Measurements from ENCODE around the gene PPP1R18.
"Not testable (repeated sequence)": the region's sequence is repeated elsewhere in the genome, so short reads cannot be mapped to it uniquely, and the experiment has no call there.

PPP1R18 gene

DNA sequence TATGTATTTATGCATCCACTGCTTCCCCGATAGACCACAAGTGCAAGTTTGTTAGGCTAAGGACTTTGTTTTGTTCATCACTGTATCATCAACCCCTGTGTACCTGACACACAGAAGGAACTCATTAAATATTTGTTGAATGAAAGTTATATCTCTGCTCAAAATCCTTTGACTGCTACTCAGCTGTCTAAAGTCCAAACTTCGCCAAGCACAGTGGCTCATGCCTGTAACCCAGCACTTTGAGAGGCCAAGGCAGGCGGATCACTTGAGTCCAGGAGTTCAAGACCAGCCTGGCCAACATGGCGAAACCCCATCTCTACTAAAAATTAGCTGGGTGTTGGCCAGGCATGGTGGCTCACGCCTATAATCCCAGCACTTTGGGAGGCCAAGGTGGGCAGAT, 28.5 kb downstream of the PPP1R18 start:
- DNase-seq, result not testable (repeated sequence)

DNA sequence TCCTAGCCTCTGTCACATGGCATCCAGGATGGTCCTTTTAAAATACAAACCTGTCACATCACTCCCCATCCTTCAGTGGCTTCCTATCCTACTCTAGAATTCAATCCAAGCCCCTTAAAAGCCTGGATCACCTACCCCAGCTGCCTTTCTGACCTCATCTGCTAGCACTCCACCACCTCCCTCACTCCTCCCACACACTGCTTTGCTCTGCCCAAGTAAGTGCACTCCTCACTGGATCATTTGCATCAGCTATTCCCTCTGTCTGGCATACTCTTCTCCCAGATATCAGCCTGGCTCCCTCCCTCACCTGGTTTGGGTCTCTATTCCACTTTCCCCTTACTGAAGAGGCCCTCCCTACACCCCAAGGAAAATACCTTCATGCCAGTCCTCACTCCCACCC, 29.0 kb downstream of the PPP1R18 start:
- no peak for DNase-seq

DNA sequence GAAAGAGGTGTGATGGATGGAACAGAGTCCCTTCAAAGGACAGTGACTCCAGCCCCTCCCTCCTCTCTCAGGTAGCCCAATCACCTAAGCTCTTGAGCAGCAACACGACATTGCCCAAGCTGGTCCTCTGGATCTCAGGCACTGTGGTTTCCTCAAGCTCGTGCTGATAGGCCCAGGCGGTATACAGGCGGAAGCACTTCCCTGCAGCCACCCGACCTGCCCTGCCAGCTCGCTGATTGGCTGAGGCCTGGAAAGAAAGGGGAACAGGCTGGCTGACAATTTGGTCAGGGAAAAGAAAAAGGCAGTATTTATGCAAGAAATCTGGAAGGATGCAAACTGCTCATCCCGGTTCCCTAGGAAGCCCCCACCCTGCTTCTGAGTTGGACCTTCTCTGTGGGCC, 29.9 kb downstream of the PPP1R18 start:
- no peak for DNase-seq

DNA sequence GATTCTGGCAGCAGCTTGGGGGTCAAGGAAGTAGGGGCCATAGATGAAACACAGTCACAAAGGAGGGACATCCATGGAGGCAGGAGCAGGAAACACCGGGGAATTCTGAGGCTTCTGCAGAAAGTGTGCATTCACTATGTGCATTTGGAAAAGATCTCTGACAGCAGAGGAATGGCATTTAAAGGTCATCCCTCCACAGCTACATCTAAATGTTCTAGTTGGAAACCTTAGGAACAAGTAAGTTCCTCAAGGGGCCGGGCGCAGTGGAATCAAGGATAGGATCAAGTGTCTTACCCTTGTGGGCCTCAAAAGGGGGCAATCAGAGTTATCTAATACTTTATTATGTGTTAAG, 30.7 kb downstream of the PPP1R18 start:
- DNase-seq, result no peak

DNA sequence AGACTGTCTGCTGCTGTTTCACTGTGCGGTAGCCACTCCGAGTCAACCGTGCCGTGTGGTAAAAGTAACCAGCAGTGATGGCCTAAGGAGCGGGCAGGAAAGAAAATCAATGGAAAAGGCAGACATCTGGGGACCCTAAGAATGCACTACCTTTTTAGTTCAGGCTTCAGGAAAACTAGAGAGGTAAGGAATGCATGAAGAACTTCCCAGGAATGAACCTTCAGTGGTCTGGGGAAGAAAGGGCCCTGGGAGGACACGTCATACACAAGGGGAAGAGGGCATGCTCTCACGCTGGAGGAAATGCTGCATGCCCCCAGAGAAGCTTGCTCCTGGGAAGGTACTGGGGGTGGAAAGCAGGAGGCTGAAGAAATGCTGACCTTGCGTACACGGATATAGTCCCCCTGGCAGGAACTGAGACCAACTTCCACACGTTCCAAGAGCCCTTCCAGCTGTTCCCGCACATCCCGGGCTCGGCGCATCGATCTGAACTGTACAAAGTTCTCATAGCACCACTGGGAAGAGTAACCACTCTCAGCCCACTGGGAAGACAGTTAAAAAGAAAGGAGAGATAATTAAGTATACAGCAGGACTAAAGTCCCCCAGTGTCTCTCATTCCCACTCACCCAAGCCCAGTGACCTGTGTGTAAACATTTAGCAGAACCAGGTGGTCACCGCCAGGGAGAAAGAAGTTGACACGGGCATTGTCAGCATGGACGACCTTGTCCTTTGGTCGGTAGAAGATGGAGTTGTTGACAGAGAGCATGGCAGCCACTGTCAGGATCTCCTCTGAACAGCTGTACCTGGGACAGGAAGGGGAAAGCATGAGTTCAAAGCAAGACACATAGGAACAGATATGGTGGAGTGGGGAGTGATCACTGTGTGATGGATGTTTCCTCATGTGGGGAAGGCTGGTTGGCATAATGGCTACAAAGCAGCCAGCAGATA, 31.4 kb downstream of the PPP1R18 start:
- no peak for DNase-seq

DNA sequence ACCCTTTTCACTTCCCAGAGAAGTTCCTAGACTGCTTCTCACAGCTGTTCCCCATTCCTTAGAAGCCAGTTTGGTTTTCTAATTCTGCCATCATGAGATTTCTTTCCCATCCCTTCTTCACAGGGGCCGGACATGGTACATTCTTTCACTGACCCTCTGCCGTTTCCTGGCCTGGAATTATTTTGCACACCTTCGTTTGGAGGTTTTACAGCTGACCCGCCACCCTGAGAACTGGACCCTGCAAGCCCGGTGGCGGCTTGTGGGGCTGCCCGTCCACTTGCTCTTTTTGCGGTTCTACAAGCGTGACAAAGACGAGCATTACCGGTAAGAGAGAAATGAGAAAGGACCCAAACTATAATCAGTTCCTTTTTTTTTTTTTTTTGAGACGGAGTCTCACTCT, 35.3 kb downstream of the PPP1R18 start:
- DNase-seq, result no peak

DNA sequence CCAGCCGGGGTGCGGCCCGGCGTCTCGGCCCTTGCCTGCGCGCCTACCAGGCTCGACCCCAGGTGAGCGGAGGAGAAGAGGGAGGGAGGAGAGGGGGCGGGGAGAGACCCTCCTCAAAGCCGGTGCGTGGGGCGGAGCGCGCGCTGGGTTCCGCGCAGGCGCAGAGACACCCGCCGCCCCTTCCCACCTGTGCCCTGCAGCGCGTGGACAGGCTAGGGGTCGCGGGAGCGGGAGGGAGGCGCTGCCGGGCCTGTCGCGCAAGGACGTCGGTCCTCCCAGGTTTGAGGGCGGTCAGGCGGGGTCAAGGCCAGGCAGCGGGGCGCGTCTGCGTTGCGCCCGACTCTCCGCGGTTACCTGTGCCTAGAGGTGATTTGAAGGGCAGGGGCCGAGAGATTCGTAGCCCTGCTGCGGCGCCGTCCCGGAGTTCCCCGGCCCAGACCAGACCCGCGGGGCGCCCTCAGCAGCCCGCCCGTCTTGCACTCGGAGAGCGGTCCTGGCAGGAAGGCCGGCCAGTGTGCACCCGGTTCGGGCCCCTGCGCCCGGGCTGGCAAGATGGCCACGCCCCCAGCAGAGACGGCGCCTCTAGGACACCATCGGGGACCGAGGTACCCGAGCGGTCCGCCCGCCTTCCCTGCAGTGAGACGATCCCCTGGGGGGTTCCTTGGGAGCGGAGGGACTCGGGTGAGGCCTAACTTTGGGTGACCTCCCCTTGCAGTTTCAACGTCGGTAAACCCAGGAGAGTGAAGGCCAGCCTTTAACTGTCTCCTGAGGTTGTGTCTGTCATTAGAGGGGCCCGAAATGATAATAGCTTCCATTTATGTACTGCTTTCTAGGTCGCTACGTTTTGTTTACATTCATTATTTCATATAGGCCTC, 39.0 kb downstream of the PPP1R18 start:
- peak; percentile 65 for DNase-seq

DNA sequence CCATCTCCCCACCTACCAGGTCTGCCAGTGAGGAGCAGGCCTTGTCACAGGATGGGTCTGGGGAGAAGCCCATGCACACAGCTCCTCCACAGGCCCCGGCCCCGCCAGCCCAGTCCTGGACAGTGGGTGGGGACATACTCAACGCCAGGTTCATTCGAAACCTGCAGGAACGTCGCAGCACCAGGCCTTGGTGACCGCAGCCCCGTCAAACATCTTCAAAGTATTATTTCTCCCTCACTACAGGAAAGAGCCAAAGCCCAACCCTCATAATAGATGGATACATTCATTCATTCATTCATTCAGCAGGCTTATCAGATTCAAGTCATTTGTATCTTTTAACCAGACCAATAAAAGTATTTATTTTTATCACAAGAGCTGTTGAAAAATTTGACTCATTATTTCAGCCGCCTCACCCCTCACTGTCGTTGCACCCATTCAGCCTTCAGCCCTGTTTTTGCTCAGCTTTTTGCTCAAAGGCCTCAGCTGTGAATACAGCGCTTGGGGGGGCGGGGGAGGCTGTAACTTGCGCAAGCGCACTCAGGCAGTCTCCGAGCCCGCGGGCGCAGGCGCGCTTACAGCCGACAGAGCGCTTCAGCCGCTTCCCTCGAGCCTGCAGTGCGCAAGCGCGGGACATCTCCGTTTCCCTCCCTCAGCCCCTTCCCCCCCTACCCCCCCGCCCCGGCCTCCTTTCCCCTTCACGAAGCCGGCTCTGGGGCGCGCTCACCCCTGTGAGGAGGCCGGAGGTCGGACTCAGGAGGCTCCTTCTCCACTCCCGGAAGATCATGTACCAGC, 39.8 kb downstream of the PPP1R18 start, which contains the start of gene C6orf136:
C6orf136 (plus strand) TSS at position 684 of the 792 bp plus-strand sequence; CDS start at position 783, 99 bp downstream.
- DNase-seq, result peak; percentile 91

DNA sequence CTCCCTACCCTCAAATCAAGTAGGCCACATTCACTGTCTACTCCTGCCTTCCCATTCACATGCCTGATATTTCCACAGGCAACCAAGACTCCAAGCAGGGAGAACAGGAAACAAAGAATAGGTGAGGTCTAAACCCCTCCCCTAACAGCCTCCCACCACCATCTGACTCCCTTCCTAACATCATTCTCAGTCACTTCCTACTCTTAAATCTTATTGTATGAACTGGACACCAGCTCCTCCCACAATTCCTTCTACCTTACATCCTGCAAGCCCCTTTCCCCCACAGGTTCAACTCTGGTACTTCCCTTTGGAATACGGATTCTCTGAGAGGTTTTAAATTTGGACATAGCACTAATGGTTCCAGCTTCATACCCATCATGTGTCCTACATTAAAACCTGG, 40.5 kb downstream of the PPP1R18 start:
- DNase-seq, result no peak

DNA sequence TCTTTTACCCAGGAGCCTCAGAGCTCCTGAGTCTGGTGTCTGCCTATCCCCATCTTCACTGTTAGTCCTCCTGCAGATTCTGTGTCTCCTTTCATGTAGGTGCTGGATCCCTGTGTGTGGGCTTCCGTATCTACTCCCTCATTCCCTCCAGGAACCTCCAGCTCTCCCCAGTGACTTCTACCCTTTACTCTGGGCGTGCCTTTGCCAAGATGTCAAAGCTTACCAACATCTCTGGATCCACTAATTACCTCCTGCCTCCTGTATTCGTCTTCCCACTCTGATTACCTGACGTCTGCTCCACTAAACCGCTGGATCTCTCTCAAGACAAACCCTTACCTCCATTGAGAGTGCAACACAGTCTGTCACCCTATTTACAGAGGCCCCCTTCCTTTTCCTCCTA, 41.7 kb downstream of the PPP1R18 start:
- DNase-seq, result no peak

DNA sequence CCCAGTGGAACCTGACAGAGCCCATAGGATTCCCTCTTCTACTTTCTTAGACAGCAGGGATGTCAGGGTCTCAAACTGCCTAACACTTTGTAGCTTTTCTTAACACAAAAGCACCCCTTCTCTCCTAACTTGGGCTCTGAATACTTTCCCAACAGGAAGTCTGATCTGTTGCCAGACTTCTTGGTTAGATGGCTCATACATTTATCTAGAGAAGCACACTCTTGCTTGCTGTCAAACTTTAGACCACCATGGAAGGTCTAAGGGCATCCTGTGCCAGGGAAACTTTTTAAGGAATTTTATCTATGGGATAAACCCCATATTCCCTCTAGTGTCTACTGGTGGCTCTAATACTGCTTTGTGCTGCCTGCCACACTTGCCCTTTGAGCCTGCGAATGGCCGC, 42.8 kb downstream of the PPP1R18 start:
- no peak for DNase-seq

DNA sequence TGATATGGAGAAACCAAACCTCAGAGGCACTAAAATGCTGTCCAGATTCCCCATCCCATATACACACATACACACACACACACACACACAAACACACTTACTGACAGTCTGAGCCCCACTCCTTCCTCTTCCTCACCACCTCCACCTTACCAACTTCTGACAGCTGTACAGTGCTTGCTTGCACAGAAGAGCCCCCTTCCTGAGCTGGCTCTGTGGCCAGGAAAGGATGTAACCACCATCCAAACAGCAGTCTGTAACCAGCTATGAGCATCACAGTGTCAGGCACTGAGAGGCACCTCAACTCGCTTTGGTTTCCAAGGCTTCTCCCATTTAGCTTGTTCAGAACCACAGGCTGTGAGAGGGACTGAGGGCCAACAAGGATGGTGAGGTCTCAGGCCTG, 45.4 kb downstream of the PPP1R18 start:
- DNase-seq, result no peak

DNA sequence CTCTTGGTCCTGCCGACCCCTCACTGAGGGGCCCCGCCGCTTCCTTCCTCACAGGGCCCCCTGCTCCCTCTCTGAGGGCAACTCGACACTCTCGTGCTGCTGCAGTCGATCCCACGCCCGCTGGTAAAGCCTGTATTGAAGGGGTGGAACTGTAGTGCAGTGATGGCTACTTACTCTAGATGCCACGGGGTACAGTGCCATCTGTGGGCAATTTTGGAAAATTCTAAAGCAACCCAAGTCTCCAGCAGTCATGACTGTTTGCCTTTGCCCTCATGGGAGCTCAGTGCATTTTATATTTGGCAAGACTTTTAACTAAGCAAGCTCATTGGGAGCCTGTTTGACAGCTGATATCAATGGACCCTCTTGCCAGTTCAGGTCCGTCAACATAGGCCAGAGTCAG, 46.0 kb downstream of the PPP1R18 start:
- no peak for DNase-seq

DNA sequence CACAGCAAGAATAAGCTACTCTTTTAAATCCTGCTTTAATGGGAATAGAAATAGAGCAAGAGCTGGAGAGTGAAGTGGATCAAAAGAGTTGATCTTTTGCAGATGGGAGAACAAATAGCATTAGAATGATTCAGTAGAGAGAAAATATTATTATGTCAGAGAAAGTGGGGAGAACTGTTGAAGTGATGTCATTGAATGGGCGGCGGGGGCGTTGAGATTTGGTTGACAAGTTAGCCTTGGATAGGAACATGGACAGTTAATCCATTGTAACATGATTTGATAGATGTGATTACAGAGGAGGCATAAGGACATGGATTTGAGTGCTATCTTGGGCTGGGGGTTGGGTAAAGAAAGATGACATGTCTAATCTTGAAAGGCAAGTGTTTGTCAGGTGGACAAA, 50.6 kb downstream of the PPP1R18 start:
- no peak for DNase-seq

DNA sequence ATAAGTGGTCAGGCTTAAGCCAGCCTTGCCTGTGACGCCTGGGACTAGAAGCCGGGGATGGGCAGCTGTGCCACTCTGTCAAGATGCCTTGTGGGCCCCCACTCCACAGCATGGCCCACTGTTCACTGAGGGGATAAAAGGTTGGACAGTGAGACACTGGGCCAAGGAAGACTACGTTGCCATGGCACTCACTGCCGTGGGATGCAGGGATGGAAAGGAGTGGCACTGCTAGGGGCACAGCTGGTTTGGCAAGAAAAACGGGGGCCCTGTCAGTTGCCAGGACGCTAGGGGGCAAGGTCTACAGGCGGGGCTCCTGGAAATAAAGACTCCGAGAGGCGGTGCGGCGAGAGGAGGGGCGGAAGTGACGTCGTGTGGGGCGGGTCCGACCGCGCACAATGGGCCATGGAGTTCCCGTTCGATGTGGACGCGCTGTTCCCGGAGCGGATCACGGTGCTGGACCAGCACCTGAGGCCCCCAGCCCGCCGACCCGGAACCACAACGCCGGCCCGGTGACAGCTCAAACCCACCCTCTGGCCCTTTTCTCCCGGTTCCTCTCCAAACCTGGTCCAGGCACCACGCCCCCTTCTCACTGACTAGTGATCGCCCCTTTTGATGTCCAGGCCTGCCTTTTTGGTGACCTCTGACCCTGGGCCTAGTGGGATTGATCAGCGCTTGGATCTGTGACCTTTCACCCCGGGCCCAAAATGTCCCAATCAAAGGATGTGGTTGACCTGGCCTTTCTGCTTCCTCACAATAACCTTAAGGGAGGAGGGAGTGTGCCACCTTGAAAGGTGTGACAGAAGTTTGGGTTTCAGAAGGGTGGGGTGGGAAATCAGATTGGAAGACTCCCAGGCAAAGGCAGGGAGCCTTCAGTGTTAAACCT, 59.7 kb downstream of the PPP1R18 start, which contains the start of gene ATAT1:
ATAT1 (plus strand) TSS at position 391 of the 883 bp plus-strand sequence.
- peak; percentile 89 for DNase-seq
